H9 (cell line): ENCODE measurements around the gene CTPS1. TPM values are rescaled to one million over a fixed set of nuclear protein-coding genes. Genes with fewer than 3 reads are reported as not detected.

Experiments used
- DNase-seq: peaks from one replicate; pipeline ENCODE4 v3.0.0-alpha.2; 2017
- H2AFZ ChIP-seq: one replicate; pipeline ENCODE4 v1.6.1; 2013; ENCODE audit warnings: mild to moderate bottlenecking, low read length, control low read depth, moderate library complexity
- H2AK5ac ChIP-seq: 2 replicates; pipeline ENCODE4 v1.6.1; 2013; ENCODE audit warnings: low read length, control low read depth, mixed read lengths; ENCODE audit not compliant: insufficient read length
- H2BK120ac ChIP-seq: one replicate; pipeline ENCODE4 v1.6.1; 2013; ENCODE audit warnings: low read depth, mild to moderate bottlenecking, low read length, control low read depth, inconsistent platforms; ENCODE audit not compliant: poor library complexity, severe bottlenecking
- H2BK12ac ChIP-seq: 2 replicates; pipeline ENCODE4 v1.6.1; 2013; ENCODE audit warnings: low read length, control low read depth, mixed read lengths, low read depth; ENCODE audit not compliant: insufficient read length
- H2BK15ac ChIP-seq: 2 replicates; pipeline ENCODE4 v1.6.1; 2013; ENCODE audit warnings: low read depth, low read length, control low read depth
- H2BK20ac ChIP-seq: one replicate; pipeline ENCODE4 v1.6.1; 2013; ENCODE audit warnings: low read depth, mild to moderate bottlenecking, low read length, control low read depth, inconsistent platforms; ENCODE audit not compliant: poor library complexity, severe bottlenecking
- H2BK5ac ChIP-seq: 2 replicates; pipeline ENCODE4 v1.6.1; 2013; ENCODE audit warnings: low read length, control low read depth, mixed read lengths; ENCODE audit not compliant: insufficient read length
- H3K14ac ChIP-seq: 2 replicates; pipeline ENCODE4 v1.6.1; 2013; ENCODE audit warnings: low read length, control low read depth; ENCODE audit not compliant: insufficient read depth
- H3K18ac ChIP-seq: 2 replicates; pipeline ENCODE4 v1.6.1; 2013; ENCODE audit warnings: low read depth, mild to moderate bottlenecking, mixed read lengths, low read length, control low read depth; ENCODE audit not compliant: insufficient read length
- H3K23ac ChIP-seq: 2 replicates; pipeline ENCODE4 v1.6.1; 2013; ENCODE audit warnings: low read length, control low read depth, mixed read lengths, low read depth; ENCODE audit not compliant: insufficient read length
- H3K23me2 ChIP-seq: 2 replicates; pipeline ENCODE4 v1.6.1; 2013; ENCODE audit warnings: low read depth, mild to moderate bottlenecking, mixed read lengths, low read length, control low read depth; ENCODE audit not compliant: insufficient read length, poor library complexity, severe bottlenecking
- H3K27ac ChIP-seq: 2 replicates; pipeline ENCODE4 v1.5.1; 2013; ENCODE audit warnings: low read length, control low read depth, mixed read lengths, low read depth; ENCODE audit not compliant: insufficient read length
- H3K27me3 ChIP-seq: 2 replicates; pipeline ENCODE4 v1.6.1; 2013; ENCODE audit warnings: low read length, control low read depth, inconsistent platforms; ENCODE audit not compliant: insufficient read depth
- H3K4ac ChIP-seq: 2 replicates; pipeline ENCODE4 v1.6.1; 2013; ENCODE audit warnings: low read depth, mild to moderate bottlenecking, control low read depth, inconsistent platforms, low read length, moderate library complexity
- H3K4me1 ChIP-seq: 2 replicates; pipeline ENCODE4 v1.6.1; 2013; ENCODE audit warnings: low read length, control low read depth, inconsistent platforms; ENCODE audit not compliant: insufficient read depth
- H3K4me2 ChIP-seq: 2 replicates; pipeline ENCODE4 v1.6.1; 2013; ENCODE audit warnings: low read length, control low read depth, mixed read lengths; ENCODE audit not compliant: insufficient read length, insufficient read depth
- H3K56ac ChIP-seq: 2 replicates; pipeline ENCODE4 v1.6.1; 2013; ENCODE audit warnings: low read depth, mild to moderate bottlenecking, mixed read lengths, low read length, control low read depth; ENCODE audit not compliant: insufficient read length
- H3K79me1 ChIP-seq: 2 replicates; pipeline ENCODE4 v1.6.1; 2013; ENCODE audit warnings: low read depth, mild to moderate bottlenecking, moderate library complexity, low read length, control low read depth, inconsistent platforms; ENCODE audit not compliant: insufficient read depth, poor library complexity, severe bottlenecking
- H3K79me2 ChIP-seq: 2 replicates; pipeline ENCODE4 v1.6.1; 2013; ENCODE audit warnings: low read length, control low read depth, inconsistent platforms; ENCODE audit not compliant: insufficient read depth
- H3K9ac ChIP-seq: 2 replicates; pipeline ENCODE4 v1.6.1; 2013; ENCODE audit warnings: low read length, control low read depth, mixed read lengths; ENCODE audit not compliant: insufficient read length; ENCODE audit errors: extremely low read depth
- H3K9me3 ChIP-seq: one replicate; pipeline ENCODE4 v1.6.1; 2013; ENCODE audit warnings: low read depth, low read length, inconsistent platforms; ENCODE audit not compliant: control insufficient read depth
- H3T11ph ChIP-seq: one replicate; pipeline ENCODE4 v1.6.1; 2013; ENCODE audit warnings: mild to moderate bottlenecking, low read length, control low read depth, inconsistent platforms
- H4K20me1 ChIP-seq: one replicate; pipeline ENCODE4 v1.6.1; 2013; ENCODE audit not compliant: control insufficient read depth, insufficient read length, insufficient read depth
- H4K5ac ChIP-seq: 2 replicates; pipeline ENCODE4 v1.6.1; 2013; ENCODE audit warnings: low read depth, mild to moderate bottlenecking, mixed read lengths, low read length, control low read depth; ENCODE audit not compliant: insufficient read length
- H4K8ac ChIP-seq: replicated peaks from 2 replicates; pipeline ENCODE4 v1.6.1; 2013; ENCODE audit warnings: low read length, control low read depth, mixed read lengths, low read depth; ENCODE audit not compliant: insufficient read length
- H4K91ac ChIP-seq: 2 replicates; pipeline ENCODE4 v1.6.1; 2013; ENCODE audit warnings: low read depth, mild to moderate bottlenecking, moderate library complexity, mixed read lengths, low read length, control low read depth; ENCODE audit not compliant: insufficient read length
- H3K27ac Mint-ChIP-seq, 3 experiments: 2 replicates in 2 of 3; 3 replicates in 1 of 3; pipeline ENCODE4 v1.8.0; 2020 to 2021; ENCODE audit warnings: mixed read lengths in 3 of 3, mild to moderate bottlenecking in 1 of 3, moderate library complexity in 1 of 3
- H3K27me3 Mint-ChIP-seq: 2 replicates; pipeline ENCODE4 v1.8.0; 2021; ENCODE audit warnings: low read depth, mild to moderate bottlenecking, moderate library complexity, mixed read lengths
- H3K36me3 Mint-ChIP-seq, 3 experiments: 2 replicates in 2 of 3; 3 replicates in 1 of 3; pipeline ENCODE4 v1.8.0; 2020 to 2021; ENCODE audit warnings: low read depth in 3 of 3, mixed read lengths in 3 of 3; ENCODE audit not compliant: insufficient read depth in 1 of 3
- H3K4me1 Mint-ChIP-seq, 2 experiments: 2 replicates each; pipeline ENCODE4 v1.8.0; 2020; ENCODE audit warnings: mixed read lengths in 2 of 2
- H3K4me3 Mint-ChIP-seq, 2 experiments: 2 replicates in 1 of 2; 3 replicates in 1 of 2; pipeline ENCODE4 v1.8.0; 2020 to 2021; ENCODE audit warnings: mild to moderate bottlenecking in 2 of 2, mixed read lengths in 2 of 2, moderate library complexity in 1 of 2
- H3K9me3 Mint-ChIP-seq, 2 experiments: 2 replicates in 1 of 2; 3 replicates in 1 of 2; pipeline ENCODE4 v1.8.0; 2020; ENCODE audit warnings: mild to moderate bottlenecking in 2 of 2, mixed read lengths in 2 of 2, moderate library complexity in 1 of 2
- CTCF ChIP-seq: fragments of 200-600 bp; sonication (generic); conservative IDR thresholded peaks from 3 replicates; pipeline ENCODE4 v1.8.0; 2021; ENCODE audit warnings: antibody characterized with exemption, mild to moderate bottlenecking
- WGBS: extraction: QIAGEN DNeasy Blood & Tissue Kit; methylation state at CpG from one replicate; pipeline ENCODE4 v1.1.7; 2013; ENCODE audit warnings: missing lambda C conversion rate, low lambda C conversion rate, mixed read lengths; ENCODE audit not compliant: insufficient read length; ENCODE audit errors: extremely low coverage; 5-methylcytosine and 5-hydroxymethylcytosine counted together
- total RNA-seq: library from RNA; stranded (reverse); gene quantifications from 2 replicates; pipeline ENCODE4 v1.2.1, GENCODE V29; 2021

CTPS1 gene
- total RNA-seq, 1 experiment from 2014 or later: 105 TPM

DNA sequence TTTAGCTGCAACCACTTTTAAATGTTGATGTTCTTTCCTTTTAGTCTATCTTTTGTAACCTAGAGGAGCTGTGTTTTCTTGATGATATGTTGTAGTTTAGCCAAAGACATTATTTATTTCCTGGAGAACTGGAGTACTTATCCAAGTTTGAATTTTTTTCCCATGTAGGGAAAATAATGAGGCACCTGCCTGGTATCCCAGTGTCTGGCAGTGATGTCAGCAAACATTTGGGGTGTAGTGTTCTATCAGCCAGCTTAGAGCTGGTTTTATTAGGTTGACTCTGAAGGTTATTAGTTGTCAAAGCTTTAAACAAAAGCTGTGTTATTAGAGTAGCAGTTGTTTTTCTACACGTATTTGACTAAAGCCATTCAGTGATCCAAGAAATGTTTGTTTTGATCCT is 3.2 kb downstream of the CTPS1 start:
- Histone ChIP-seq H4K8ac (no peak overlapping the region), H3K79me2 (peaks cover 20% of the 10 kb centered on the region; the same call in 1 of the 2 replicates), H3K9ac (no peak overlapping the region), H3K18ac (no peak overlapping the region), H2AFZ (no peak overlapping the region), H3K4ac (no peak overlapping the region), H2BK15ac (no peak overlapping the region), H3K23ac (no peak overlapping the region), H3K4me1 (peaks cover 6% of the 10 kb centered on the region), H3K9me3 (no peaks in the 10 kb centered on the region), H3K79me1 (no peaks in the 10 kb centered on the region), H3K23me2 (peaks cover 7% of the 10 kb centered on the region), H3K4me2 (no peak overlapping the region), H2BK5ac (no peak overlapping the region), H2BK20ac (no peak overlapping the region), H3T11ph (no peak overlapping the region), H4K5ac (no peak overlapping the region), H2BK120ac (no peak overlapping the region), H4K91ac (no peak overlapping the region), H2AK5ac (no peak overlapping the region), H2BK12ac (no peak overlapping the region), H3K27ac (no peak overlapping the region), H3K14ac (no peak overlapping the region), H4K20me1 (no peaks in the 10 kb centered on the region), H3K27me3 (no peaks in the 10 kb centered on the region), H3K56ac (no peak overlapping the region)
- H3K9me3 Mint-ChIP-seq: no peaks in the 10 kb centered on the region
- H3K27me3 Mint-ChIP-seq: no peaks in the 10 kb centered on the region
- no peak overlapping the region for H3K4me3 Mint-ChIP-seq
- DNase-seq: no peak
- TF ChIP-seq CTCF: no peak
- peaks cover 33 to 52% (median 47%) of the 10 kb centered on the region in 3 experiments; a peak in 6 of 7 replicates for H3K36me3 Mint-ChIP-seq
- no CpG with 5 or more reads among the region's 1 CpG for WGBS
- H3K27ac Mint-ChIP-seq: no peak overlapping the region; a peak in 1 of 7 replicates
- peaks cover 18 to 24% of the 10 kb centered on the region in 2 experiments for H3K4me1 Mint-ChIP-seq
